Left colon (tissue), 2 donors: Measurements from ENCODE around the gene KIRREL1. TPM values are rescaled to one million over a fixed set of nuclear protein-coding genes. Genes with fewer than 3 reads are reported as not detected.
"Not testable (repeated sequence)": the region's sequence is repeated elsewhere in the genome, so short reads cannot be mapped to it uniquely, and the experiment has no call there.

Source experiments
- ATAC-seq: fragments of 200-7000 bp; cut with Tn5 transposase; one replicate; pipeline ENCODE4 v1.9.1; 2020; ENCODE audit warnings: mild to moderate bottlenecking, moderate library complexity
- DNase-seq, 2 donors: peaks; one replicate each; pipeline ENCODE4 v3.0.0-alpha.2; 2020
- intact Hi-C, 2 donors: fragments of 100-400 bp; cut with DNase I in 1 of 2; cut with micrococcal nuclease in 1 of 2; formaldehyde crosslinking; loops; one replicate each; pipeline versions ENCODE4 v1.11.2 to v1.14.0; 2022; cut with DNase I, micrococcal nuclease
- total RNA-seq, 2 donors: library from RNA; stranded (reverse); fragmentation: NEBNext Ultra II Directional; extraction: Animal tissue kit (Norgen Biotek cat#: 25700); gene quantifications; one replicate each; pipeline ENCODE4 v1.2.1, GENCODE V29; 2021
- donor health status: DM: no; HTN: no; CAD: no.
- donor health status: DM: yes; HTN: yes; CAD: no.

Gene KIRREL1
- total RNA-seq, 2 donors from 2014 or later, result 5.6 to 9.2 TPM

DNA sequence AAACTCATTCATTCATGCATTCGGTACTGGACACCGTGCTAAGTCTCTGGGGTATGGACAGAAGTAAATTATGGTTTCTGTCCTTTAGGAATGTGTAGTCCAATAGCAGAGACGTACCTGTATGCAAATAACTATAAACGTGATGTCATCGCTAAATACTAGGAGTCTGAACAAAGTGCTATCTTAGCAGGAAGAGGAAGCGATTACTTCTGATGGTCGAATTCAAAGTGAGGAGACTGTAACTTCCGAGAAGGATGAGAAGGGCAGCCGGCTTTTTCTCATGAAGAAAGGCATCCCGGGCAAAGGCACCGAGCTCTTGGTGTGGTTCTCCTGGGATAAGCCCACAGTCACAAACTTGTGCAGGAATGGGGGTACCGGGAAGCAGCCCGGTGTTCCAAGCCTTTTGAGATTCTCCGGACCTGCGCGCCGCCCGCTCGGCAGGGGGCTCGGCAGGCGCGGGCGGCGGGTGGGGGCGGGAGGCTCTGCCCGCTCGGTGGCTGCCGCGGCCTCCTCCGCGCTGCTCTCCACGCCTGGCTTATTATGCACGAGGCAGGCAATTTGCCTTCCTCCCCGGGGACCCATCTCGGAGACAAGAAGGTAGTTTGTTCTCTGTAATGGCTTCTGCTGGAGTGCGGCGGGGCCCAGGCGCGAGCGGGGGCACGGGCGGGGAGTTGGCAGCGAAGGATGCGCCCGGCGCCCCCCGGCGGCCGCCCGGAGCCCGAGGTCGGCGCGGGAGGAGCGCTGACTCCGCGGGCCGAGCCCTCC is 119.7 kb downstream of the KIRREL1 start:
- intact Hi-C loops, result no loop called here
- ATAC-seq, result peak; percentile 80

DNA sequence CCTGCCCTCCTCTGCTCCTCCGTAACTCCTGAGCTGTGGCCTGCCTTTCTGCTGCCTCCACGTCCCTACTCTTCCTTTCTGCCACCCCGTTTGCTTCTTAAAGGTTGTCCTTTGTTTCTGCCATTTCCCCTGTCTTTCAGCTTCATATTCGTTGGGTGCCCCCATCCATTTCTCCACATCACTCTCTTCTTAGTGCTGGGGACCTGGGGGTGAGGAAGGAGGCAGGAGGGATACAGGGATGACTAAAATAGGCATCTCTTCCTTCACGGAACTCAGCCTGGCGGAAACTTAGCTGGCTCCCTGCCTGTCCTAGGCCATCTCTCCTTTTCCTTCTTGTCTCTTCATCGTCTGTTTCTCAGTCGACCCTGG is 120.3 kb downstream of the KIRREL1 start:
- intact Hi-C loops, result no loop called here
- no peak for ATAC-seq
- no peak for DNase-seq

More for the DNA sequence above, 119.7 kb downstream of the KIRREL1 start:
- DNase-seq, result peak in 1 of 2 donors; percentile 55

DNA sequence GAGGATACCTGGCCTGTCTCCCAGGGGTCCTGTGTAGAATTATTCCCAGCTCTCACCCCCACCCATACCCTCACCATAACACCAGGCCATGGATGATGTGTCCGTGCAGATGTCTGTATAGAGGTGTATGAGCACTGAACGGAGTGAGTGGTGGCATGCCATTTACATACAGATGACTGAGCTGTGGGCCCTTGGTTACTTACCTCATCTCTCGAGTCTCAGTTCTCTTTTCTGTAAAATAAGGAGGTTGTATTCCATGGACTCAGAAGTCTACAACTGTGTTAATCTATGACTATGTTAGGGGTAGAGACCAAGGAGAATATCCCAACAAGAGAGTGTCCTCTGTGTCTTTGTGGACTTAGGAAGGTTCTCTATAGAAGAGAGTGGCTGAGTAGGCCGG is 121.7 kb downstream of the KIRREL1 start:
- ATAC-seq, result no peak
- no peak for DNase-seq
- intact Hi-C loops, result no loop called here

DNA sequence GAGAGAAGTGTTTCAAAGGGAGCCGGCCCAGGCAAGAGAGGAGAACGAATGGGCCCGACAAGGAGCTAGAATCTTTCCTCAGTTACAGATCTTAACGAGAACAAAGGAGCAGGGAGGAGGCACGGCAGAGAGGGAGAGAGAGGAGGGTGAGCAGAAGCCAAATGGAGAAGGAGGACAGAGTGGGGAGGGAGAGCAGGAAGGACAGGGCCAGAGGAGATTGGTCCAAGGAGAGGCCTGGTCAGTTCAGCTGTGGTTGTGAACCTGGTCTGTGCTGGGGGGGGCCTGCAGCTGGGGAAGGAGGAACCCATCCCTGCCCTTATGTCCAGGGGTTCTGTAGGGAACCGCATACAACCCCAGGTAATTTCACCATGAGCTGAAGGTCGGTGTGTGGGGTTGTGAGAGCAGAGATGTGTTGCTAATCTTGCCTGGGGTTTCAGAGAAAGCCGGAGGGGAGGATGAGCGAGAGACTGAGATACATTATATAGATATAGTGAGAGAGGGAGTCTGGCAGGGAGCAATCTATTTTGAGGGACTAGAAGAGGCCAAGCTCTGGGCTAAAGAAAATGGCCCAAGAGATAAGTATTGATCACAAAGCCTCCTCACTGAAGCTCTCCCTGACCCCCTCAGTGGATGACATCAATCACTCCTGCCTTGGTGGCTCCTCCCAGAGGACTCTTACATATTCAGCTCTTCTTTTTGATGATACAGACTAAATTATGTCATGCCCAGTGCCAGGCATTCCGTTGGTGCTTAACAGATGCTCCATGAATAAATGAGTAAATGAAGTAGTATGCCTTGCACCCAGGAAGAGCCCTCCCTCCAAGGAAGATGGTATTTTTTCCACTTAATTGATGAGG is 123.1 kb downstream of the KIRREL1 start:
- no peak for DNase-seq
- no peak for ATAC-seq
- intact Hi-C loops, result no loop called here

DNA sequence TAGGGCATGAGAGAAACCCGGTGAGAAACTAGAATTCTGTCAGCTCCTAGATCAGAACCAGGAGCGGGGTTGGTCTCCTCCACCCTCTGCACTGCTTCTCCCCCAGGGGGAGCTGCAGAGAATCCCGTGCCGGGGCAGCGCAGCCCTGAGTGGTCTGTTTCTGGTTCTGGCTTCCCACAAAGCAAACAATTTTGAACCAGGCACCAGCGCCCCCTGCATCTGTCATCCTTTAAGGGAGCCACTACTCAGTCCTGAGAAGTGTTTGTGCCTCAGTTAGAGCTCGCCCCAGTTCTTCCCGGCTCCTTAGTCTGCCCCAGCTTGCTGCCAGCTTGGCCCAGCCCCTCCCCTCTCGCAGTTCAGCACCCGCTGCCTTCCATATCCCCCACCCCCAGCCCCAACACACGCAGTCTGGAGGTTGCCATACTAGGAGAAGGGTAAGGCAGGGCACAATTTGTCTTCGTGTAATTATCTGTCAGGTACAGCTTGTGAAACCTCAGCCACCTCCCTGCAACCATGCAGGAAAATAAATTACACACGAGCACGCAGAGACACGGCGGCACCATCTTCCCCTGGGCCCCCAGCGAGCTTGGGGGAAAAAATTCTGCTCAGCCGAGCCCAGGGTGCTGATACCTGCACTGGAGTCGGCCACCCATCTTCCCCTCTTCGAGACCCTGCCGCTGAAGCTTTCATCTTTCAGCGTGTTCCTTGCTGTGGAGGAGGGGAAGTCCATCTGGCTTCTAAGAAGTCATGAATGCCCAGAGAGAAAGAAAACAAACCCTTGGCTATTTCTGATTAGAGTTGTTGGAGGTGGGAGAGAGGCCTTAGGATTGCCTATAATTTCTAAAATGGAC is 124.6 kb downstream of the KIRREL1 start:
- intact Hi-C loops, result no loop called here
- peak in 1 of 2 donors; percentile 49 for DNase-seq
- ATAC-seq, result peak; percentile 53

DNA sequence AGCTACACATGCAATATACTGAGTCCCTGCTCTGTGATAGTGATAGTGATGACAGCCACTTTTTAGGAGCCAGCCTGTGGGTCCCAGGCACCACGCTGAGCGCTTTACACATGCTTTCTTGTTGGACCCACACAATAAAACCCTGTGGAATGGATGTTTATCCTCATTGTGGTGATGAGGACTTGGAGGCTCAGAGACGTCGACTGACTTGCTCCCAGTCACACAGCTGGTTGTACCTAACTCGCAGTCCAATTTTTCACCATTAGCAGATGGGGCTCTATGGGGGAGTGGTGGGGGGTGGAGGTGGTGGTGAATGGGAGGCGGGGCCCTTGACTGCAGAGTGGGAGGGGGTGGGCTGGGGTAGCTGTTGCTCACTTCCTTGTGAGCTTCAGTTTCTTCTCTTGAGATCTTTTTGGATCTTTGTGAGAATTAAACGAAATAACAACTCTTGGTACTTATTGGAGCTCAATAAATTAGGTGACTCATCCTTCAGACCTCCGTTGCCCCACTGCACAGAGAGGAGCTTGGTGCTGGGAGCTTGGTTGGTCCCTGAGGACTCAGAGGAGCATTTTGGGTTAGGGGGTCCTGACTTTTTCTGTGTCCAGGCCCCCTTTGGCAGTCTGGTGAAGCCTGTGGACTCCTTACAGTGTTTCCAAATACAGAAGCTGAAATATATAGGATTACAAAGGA is 125.4 kb downstream of the KIRREL1 start:
- ATAC-seq (no peak), DNase-seq (no peak)
- intact Hi-C loops, result no loop called here

DNA sequence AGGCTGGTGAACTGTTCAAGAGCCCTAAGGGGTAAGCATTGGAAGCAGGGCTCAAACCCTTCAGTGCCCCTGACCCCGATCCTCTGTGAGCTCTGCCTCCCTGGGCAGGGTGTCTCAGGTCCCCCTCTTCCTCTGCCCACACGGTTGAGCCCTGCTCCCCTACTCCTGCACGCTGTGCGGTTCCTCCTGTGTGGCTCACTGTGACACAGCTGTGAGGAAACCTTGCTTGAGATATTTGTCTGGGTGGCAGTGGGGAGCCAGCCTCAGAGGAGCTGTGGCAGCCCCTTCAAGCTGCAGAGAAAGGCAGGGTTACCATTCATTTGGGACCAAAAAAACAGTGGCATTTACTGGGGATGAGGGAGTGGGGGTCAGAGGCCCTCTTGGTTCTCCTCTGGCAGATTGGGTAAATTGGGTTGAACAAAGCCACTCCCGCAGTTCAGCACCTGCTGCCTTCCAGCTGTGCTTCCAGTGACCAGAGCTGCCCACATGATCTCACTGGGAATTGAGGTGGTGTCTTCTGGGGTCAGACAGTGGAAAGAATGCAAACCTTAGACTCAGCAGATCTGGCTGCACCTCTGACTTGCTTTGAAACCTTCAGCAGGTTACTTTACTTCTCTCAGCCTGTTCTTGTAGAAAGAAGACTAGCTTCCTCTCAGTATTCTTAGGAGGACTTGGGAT is 126.7 kb downstream of the KIRREL1 start:
- intact Hi-C loops, result loop anchor here in 1 of 2 donors (10.0 kb wide), 2 partner anchors 245 to 535 kb away; no protein-coding TSS in a partner anchor
- ATAC-seq (no peak), DNase-seq (no peak)

DNA sequence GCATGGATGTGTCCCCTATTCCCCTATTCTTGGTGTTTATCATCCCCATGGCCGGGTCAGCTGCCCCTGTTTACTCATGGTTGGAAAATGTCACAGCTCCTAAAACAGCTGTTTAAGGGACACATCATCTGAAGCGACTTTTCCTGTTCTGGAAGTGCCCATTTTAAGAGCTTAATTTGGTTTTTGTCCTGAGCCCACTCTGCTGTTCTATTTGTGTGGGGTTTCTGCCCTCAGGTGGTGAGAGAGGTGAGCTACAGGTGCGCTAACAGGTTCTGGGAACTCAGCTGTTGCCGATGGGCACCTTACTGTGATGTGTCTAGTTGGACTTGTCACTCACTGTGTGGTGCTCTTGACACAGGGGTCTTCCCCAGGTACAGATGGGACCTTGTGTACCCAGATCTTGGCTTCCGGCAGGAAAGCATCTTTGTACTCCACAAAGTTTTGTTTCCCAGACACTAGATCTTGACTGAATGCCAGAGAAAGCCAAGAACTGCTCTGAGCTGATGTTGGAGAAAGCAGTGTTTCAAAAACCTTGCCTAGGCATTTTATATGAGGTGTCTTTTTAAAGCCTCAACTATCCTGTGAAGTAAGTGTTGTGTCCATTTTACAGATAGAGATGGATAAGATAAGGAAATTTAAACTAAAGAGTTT is 128.3 kb downstream of the KIRREL1 start:
- ATAC-seq (peak; percentile 71), DNase-seq (peak in 1 of 2 donors; percentile 33)
- intact Hi-C loops, result loop anchor here in 1 of 2 donors (10.0 kb wide), 2 partner anchors 247 to 537 kb away; no protein-coding TSS in a partner anchor

DNA sequence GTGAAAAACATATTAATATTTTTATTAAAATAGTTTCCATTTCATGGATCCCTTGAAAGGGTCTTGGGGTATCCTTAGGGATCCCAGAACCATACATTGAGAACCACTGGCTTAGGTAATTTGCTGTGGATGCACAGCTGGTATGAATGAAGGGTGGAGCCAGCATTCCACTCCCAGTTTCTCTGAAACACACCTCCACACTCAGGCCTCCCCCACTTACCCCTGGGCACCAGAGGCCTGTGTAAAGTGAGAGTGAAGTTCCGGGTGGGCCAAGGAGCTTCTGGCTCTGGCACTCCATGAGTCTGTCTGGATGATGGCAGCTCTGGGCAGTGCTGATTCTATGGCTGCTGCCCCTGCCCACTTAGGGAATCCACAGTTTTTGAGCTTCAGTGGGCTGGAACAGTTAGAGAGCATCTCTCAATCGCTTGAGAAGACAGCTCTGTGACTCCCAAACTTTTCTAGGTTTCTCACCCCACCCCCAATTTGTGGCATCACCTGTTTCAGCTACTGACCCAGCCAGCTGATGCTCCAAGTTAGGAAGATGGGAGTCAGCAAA is 129.5 kb downstream of the KIRREL1 start:
- DNase-seq, result no peak
- intact Hi-C loops, result loop anchor here in 1 of 2 donors (10.0 kb wide), 2 partner anchors 248 to 538 kb away; no protein-coding TSS in a partner anchor
- ATAC-seq, result no peak

DNA sequence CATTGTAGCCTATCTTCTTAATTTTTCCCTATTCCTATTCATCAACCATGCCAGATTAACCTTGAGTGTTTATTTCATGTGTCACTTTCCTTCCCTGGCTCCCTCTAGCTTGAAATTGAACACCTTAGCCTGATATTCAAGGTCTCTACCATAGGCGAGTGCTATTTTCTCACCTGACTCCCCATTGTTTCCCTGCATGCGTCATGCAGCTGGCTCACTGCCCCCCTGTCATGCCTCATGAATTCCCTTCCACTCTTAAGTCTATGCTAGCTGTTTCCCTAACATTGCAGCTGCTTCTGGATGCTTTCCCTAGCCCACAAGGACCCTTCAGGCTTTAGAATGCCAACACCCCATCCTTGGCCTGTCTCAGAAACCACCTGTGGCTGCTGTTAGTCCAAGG is 130.6 kb downstream of the KIRREL1 start:
- intact Hi-C loops, result loop anchor here in 1 of 2 donors (10.0 kb wide), 2 partner anchors 249 to 539 kb away; no protein-coding TSS in a partner anchor
- ATAC-seq, result no peak
- no peak for DNase-seq

DNA sequence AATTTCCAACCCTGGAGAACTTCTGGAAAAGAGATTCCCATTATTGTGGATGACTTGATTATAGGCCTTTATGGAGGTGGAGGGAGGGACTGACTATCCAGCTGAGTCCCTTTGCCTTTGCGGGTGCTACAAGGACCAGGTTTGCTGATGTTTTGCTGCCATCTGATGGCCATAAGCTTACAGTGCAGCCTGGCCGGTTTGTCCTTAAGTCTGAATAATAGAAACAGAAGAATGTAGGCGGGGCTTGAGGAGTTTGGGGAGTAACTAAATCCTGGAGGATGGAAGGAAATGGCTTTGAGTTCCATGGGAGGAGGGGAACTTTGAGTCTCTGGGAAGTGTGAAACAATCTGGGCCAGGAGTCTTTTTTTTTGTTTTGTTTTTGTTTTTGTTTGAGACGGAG is 131.6 kb downstream of the KIRREL1 start:
- DNase-seq (peak; percentile 76 to 86), ATAC-seq (peak; percentile 97)
- intact Hi-C loops, result loop anchor here in 1 of 2 donors (10.0 kb wide), 2 partner anchors 250 to 540 kb away; no protein-coding TSS in a partner anchor

DNA sequence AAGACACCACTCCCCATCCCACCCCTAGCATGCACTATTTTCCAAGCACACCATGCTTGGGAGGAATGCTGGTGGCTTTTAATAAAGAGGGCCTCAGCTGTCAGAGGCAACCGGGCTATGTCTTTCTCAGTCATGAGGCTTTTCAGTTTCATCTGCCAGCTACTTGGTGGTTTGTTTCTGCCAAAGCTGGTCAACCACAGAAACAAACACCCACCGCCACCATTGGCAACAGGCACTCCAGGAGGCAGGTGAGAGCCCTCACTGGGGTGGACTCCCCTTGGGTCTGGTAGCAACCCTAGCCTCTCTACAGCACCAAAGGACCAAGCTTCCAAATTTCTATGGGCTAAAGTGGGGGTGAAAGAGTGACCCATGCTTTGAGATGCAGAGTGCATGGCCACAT is 133.0 kb downstream of the KIRREL1 start:
- no peak for ATAC-seq
- intact Hi-C loops, result loop anchor here in 1 of 2 donors (10.0 kb wide), 2 partner anchors 252 to 542 kb away; no protein-coding TSS in a partner anchor
- peak in 1 of 2 donors; percentile 33 for DNase-seq

DNA sequence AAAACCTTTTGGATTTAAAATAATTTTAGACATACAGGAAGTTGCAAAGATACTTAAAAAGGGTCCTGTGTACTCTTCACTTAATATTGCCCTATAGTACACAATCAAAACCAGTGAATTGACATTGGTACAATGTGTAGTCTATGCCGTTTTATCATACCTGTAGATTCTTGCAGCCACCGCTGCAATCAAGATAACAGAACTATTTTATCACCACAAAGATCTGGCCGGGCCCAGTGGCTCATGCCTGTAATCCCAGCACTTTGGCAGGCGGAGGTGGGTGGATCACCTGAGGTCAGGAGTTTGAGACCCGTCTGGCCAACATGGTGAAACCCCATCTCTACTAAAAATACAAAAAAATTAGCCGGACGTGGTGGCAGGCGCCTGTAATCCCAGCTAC is 135.1 kb downstream of the KIRREL1 start:
- not testable (repeated sequence) for ATAC-seq, DNase-seq
- intact Hi-C loops, result loop anchor here in 1 of 2 donors (10.0 kb wide), 2 partner anchors 254 to 544 kb away; no protein-coding TSS in a partner anchor

DNA sequence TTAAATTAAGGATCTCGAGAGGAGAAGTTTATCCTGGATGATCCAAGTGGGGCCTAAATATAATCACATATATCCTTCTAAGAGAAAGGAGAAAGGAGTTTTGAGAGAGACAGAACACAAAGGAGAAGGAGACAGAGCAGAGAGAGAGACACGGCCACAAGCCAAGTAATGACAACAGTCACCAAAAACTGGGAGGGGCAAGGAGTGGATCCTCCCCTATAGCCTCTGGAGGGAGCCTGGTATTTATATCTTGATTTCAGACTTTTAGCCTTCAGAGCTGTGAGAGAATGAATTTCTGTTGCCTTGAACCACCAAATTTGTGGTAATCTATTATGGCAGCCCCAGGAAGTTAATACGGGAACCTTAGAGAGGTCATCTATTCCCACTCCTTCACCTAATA is 137.8 kb downstream of the KIRREL1 start:
- DNase-seq, result no peak
- intact Hi-C loops, result no loop called here
- no peak for ATAC-seq

DNA sequence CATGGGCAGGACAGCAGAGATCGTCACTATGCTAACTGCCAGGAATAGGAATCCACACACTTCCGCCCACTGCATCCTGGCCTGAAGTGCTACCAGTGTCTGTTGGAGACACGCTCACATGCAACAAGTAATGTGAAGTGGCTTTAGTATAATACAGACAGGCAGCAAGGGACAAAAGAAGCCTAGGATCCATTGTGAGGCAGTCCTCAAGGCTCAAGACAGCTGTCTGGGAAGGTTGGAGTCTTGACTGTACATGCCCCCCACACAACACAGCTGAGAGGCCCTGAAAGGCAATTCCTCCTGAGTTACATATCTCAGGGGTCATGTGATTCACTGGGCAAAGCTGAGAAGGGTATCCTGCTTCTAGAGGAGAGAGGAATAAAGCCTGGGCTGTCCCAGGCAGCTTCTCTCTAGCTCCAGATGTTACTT is 147.3 kb downstream of the KIRREL1 start:
- intact Hi-C loops, result no loop called here
- ATAC-seq (no peak), DNase-seq (no peak)

DNA sequence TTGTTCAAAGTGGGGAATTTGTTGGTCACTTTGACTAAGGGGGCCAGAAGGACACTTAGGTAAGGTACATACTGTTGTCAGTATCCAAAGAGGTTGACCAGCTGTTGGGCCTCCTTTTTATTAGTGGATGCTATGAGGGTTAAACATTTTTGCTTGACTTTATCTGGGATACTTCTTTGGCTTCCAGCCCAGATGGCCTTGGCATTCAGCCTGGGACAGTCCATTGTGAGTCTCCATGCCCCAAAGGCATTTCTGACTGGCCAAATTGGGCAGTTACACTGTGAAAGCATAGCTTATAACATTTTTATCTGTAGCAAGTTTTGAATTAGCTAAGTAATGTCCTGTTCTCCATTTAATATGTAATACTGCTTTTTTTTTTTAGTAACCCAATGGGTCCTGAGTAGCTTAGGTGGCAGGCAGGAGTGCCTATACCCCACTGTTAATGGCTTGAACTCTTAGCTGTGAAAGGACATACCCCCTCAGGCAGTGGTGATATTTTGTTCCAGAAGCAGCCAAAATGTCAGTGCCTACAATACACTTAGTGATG is 151.8 kb downstream of the KIRREL1 start:
- intact Hi-C loops, result no loop called here
- ATAC-seq (no peak), DNase-seq (no peak)
